ENCODE measurements around the gene TFDP2. TPM values are rescaled to one million over a fixed set of nuclear protein-coding genes. Genes with fewer than 3 reads are reported as not detected.

TFDP2 gene
- total and polyA plus RNA-seq, 2 of the 8 experiments (the other 6 are each of a cell fraction or from before 2014, with no cell fraction given), result 41.1 to 119 TPM

DNA sequence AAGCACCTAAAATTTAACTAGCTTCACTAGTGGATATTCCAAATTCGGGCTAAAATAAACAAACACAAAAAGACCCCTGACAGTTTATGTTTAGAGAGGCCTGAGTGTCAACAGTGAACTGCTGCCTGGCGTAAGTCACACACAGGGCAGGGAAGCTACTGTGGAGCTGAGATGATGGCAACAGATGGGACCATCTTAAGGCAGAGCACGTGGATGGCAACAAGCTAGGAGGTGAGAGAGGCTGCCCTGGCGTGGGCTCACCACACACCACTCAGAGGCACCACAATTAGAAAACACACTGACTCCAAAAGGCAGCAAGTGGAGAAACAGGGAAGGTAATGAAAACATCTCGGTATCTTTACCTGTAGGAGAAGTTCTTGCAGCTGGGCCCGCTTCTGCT lies 179.6 kb downstream of the TFDP2 start (continued):
- TF ChIP-seq EGR1 (IDR thresholded peaks at IDR 0.05; ENCODE audit: borderline replicate concordance, low read depth, low read length) (no peak), NRF1 (IDR thresholded peaks at IDR 0.05; ENCODE audit: low read depth, low read length) (no peak)

Data from H1 (cell line).